NCI-H146 treated with DMSO at 0.1 percent for 48 hours (cell line): ENCODE results near the gene EXPH5.
"Not testable (repeated sequence)": the region's sequence is repeated elsewhere in the genome, so short reads cannot be mapped to it uniquely, and the experiment has no call there.

Source experiments
- DNase-seq: peaks from one replicate; lab custom pipeline; 2025; ENCODE audit not compliant: unreplicated experiment; lab: John Stamatoyannopoulos, UW

EXPH5 gene

GRCh38 chr11:108593214-108593922 lies at the start of gene EXPH5:
Gene EXPH5, minus strand, starts transcription at chr11:108593768. Its CDS starts 232 bp downstream, at chr11:108593536.
- DNase-seq = peak; percentile 97

- DNase-seq = not testable (repeated sequence)
Observed at GRCh38 chr11:108641752-108642151, 48.2 kb upstream of the EXPH5 start.

- DNase-seq = no peak
Observed at GRCh38 chr11:108639146-108639545, 45.6 kb upstream of the EXPH5 start.

GRCh38 chr11:108636222-108636621 lies 42.7 kb upstream of the EXPH5 start:
- DNase-seq = no peak

- DNase-seq = no peak
Observed at GRCh38 chr11:108635106-108635505, 41.5 kb upstream of the EXPH5 start.

GRCh38 chr11:108632041-108632704 lies 38.6 kb upstream of the EXPH5 start:
- no peak for DNase-seq

- no peak for DNase-seq
Observed at GRCh38 chr11:108629274-108629673, 35.7 kb upstream of the EXPH5 start.

- DNase-seq = no peak
Observed at GRCh38 chr11:108628812-108629211, 35.2 kb upstream of the EXPH5 start.

- no peak for DNase-seq
Observed at GRCh38 chr11:108628326-108628725, 34.8 kb upstream of the EXPH5 start.

GRCh38 chr11:108624196-108624925 lies 30.8 kb upstream of the EXPH5 start:
- DNase-seq = no peak

GRCh38 chr11:108622341-108622740 lies 28.8 kb upstream of the EXPH5 start:
- no peak for DNase-seq

- no peak for DNase-seq
Observed at GRCh38 chr11:108620958-108621772, 27.6 kb upstream of the EXPH5 start.

GRCh38 chr11:108618529-108618928 lies 25.0 kb upstream of the EXPH5 start:
- no peak for DNase-seq

GRCh38 chr11:108617055-108617454 lies 23.5 kb upstream of the EXPH5 start:
- DNase-seq = no peak

- DNase-seq = no peak
Observed at GRCh38 chr11:108616549-108616948, 23.0 kb upstream of the EXPH5 start.

GRCh38 chr11:108614086-108614485 lies 20.5 kb upstream of the EXPH5 start:
- DNase-seq = no peak

GRCh38 chr11:108609682-108610081 lies 16.1 kb upstream of the EXPH5 start:
- DNase-seq = no peak

GRCh38 chr11:108608548-108608947 lies 15.0 kb upstream of the EXPH5 start:
- no peak for DNase-seq

GRCh38 chr11:108606495-108607160 lies 13.1 kb upstream of the EXPH5 start:
- DNase-seq = no peak

- DNase-seq = no peak
Observed at GRCh38 chr11:108606070-108606469, 12.5 kb upstream of the EXPH5 start.

GRCh38 chr11:108602818-108603217 lies 9.2 kb upstream of the EXPH5 start:
- not testable (repeated sequence) for DNase-seq
